HepG2 (cell line): ENCODE data around the gene GNG7. TPM values are rescaled to one million over a fixed set of nuclear protein-coding genes. Genes with fewer than 3 reads are reported as not detected.

Experiments used
- FLYWCH1 ChIP-seq: sonication (generic); formaldehyde crosslinking; IDR thresholded peaks from 2 replicates; pipeline ENCODE4 v1.8.1; 2023; ENCODE audit warnings: mild to moderate bottlenecking, missing genetic modification reagents
- FOXC1 ChIP-seq: sonication (generic); formaldehyde crosslinking; IDR thresholded peaks from 2 replicates; pipeline ENCODE4 v1.8.0; 2022; ENCODE audit warnings: mild to moderate bottlenecking, missing genetic modification reagents, borderline replicate concordance
- HOXA9 ChIP-seq: sonication (generic); formaldehyde crosslinking; IDR thresholded peaks from 2 replicates; pipeline ENCODE4 v1.8.1; 2022; ENCODE audit warnings: missing genetic modification reagents, mild to moderate bottlenecking, moderate library complexity, borderline replicate concordance
- KDM2A ChIP-seq: sonication (generic); formaldehyde crosslinking; IDR thresholded peaks from 2 replicates; pipeline ENCODE4 v1.4.0; 2020; ENCODE audit warnings: low read depth, missing genetic modification reagents, borderline replicate concordance
- KDM5B ChIP-seq: sonication (generic); formaldehyde crosslinking; IDR thresholded peaks from 2 replicates; pipeline ENCODE4 v1.4.0; 2020; ENCODE audit warnings: missing genetic modification reagents, mild to moderate bottlenecking, borderline replicate concordance
- MAFF ChIP-seq: IDR thresholded peaks from 2 replicates; pipeline ENCODE4 v1.6.1; 2011; ENCODE audit warnings: low read depth, low read length, improper control_type of control experiment
- PBX3 ChIP-seq: sonication (generic); formaldehyde crosslinking; IDR thresholded peaks from 2 replicates; pipeline ENCODE4 v1.8.1; 2023; ENCODE audit warnings: missing genetic modification reagents, inconsistent platforms, borderline replicate concordance
- STAG1 ChIP-seq: sonication (generic); formaldehyde crosslinking; IDR thresholded peaks from 2 replicates; pipeline ENCODE4 v1.4.0; 2020; ENCODE audit warnings: missing genetic modification reagents
- U2AF1 ChIP-seq: fragments of 200-400 bp; formaldehyde crosslinking; optimal IDR thresholded peaks from 2 replicates; pipeline ENCODE3; 2017; ENCODE audit warnings: mild to moderate bottlenecking, low read depth, low read length
- XRCC5 ChIP-seq: fragments of 200-400 bp; formaldehyde crosslinking; optimal IDR thresholded peaks from 2 replicates; pipeline ENCODE3; 2017; ENCODE audit warnings: mild to moderate bottlenecking, low read length
- ZBTB21 ChIP-seq: sonication (generic); formaldehyde crosslinking; IDR thresholded peaks from 2 replicates; pipeline ENCODE4 v1.4.0; 2020; ENCODE audit warnings: missing genetic modification reagents
- ZBTB44 ChIP-seq: sonication (generic); formaldehyde crosslinking; IDR thresholded peaks from 2 replicates; pipeline ENCODE4 v1.4.0; 2020; ENCODE audit warnings: missing genetic modification reagents
- ZFP36 ChIP-seq: fragments of 150-350 bp; IDR thresholded peaks from 2 replicates; pipeline ENCODE4 v1.6.1; 2018; ENCODE audit warnings: borderline replicate concordance, low read length, low read depth; ENCODE audit not compliant: partially characterized antibody
- ZNF18 ChIP-seq: sonication (generic); formaldehyde crosslinking; IDR thresholded peaks from 2 replicates; pipeline ENCODE4 v1.8.0; 2022; ENCODE audit warnings: mild to moderate bottlenecking, missing genetic modification reagents; ENCODE audit not compliant: insufficient replicate concordance
- ZNF354B ChIP-seq: sonication (generic); formaldehyde crosslinking; IDR thresholded peaks from 2 replicates; pipeline ENCODE4 v1.8.0; 2022; ENCODE audit warnings: mild to moderate bottlenecking, missing genetic modification reagents
- ZNF564 ChIP-seq: sonication (generic); formaldehyde crosslinking; IDR thresholded peaks from 2 replicates; pipeline ENCODE4 v1.8.1; 2023; ENCODE audit warnings: mild to moderate bottlenecking, missing genetic modification reagents
- ZNF576 ChIP-seq: sonication (generic); formaldehyde crosslinking; IDR thresholded peaks from 2 replicates; pipeline ENCODE4 v1.4.0; 2020; ENCODE audit warnings: mild to moderate bottlenecking, missing genetic modification reagents
- ZNF710 ChIP-seq: sonication (generic); formaldehyde crosslinking; IDR thresholded peaks from 2 replicates; pipeline ENCODE4 v1.5.0; 2020; ENCODE audit warnings: mild to moderate bottlenecking, missing genetic modification reagents, borderline replicate concordance
- ZNF724P ChIP-seq: sonication (generic); formaldehyde crosslinking; IDR thresholded peaks from 2 replicates; pipeline ENCODE4 v1.8.0; 2022; ENCODE audit warnings: missing genetic modification reagents, borderline replicate concordance
- polyA plus RNA-seq, 8 experiments: library from polyadenylated mRNA; depleted of rRNA in 3 of 8; stranded (reverse) in 7 of 8; unstranded in 1 of 8; fragments of >200 nt; fragmentation: Illumina TruSeq in 4 of 8; extraction: Trizol in 4 of 8; gene quantifications; 2 replicates each; pipeline versions ENCODE4 v1.2.1 to v1.2.3, GENCODE V29; 2011 to 2016; ENCODE audit warnings: low read depth in 4 of 8, missing spikeins in 1 of 8, mixed read lengths in 1 of 8; ENCODE audit not compliant: insufficient read depth in 1 of 8
- total RNA-seq, 5 experiments: library from RNA; depleted of rRNA; stranded (reverse); fragments of >200 nt; fragmentation: Illumina TruSeq; extraction: Trizol; gene quantifications; 2 replicates each; pipeline ENCODE4 v1.2.3, GENCODE V29; 2016; ENCODE audit warnings: low read depth in 1 of 5

The GNG7 gene
- total and polyA plus RNA-seq, 2 of the 13 experiments (the other 11 are each of a cell fraction or from before 2014, with no cell fraction given): 1.4 to 3.3 TPM

GRCh38 chr19:2524840-2525723 lies 177.4 kb downstream of the GNG7 start (continued):
- TF ChIP-seq ZBTB21 (CRISPR knock-in tag) (no peak), ZNF710 (CRISPR knock-in tag) (peak; percentile 56; the same call in 1 of the 2 replicates), ZNF354B (CRISPR knock-in tag) (no peak), U2AF1 (no peak), ZNF724P (CRISPR knock-in tag) (0 out of 2 replicates have a peak, but pooled peaks have one; percentile 52), ZFP36 (no peak), MAFF (no peak), ZBTB44 (CRISPR knock-in tag) (no peak), XRCC5 (no peak), ZNF18 (CRISPR knock-in tag) (peak; percentile 38), HOXA9 (CRISPR knock-in tag) (no peak), PBX3 (CRISPR knock-in tag) (no peak), ZNF564 (no peak), FLYWCH1 (no peak), ZNF576 (CRISPR knock-in tag) (no peak), FOXC1 (no peak), KDM5B (no peak; the same call in 1 of the 2 replicates), KDM2A (CRISPR knock-in tag) (peak; percentile 61; the same call in 1 of the 2 replicates), STAG1 (CRISPR knock-in tag) (no peak; the same call in 1 of the 2 replicates)
